Measurements from ENCODE around the gene LAMB4. TPM values are rescaled to one million over a fixed set of nuclear protein-coding genes. Genes with fewer than 3 reads are reported as not detected.

LAMB4 gene
- total and polyA plus RNA-seq, 2 of the 4 experiments (the other 2 are of a cell fraction), result 0.12 to 0.18 TPM

GRCh38 chr7:108028111-108028510 lies 102.0 kb downstream of the LAMB4 start:
- in situ Hi-C loops (cut with MboI; ENCODE audit: low sequenced_read_pairs), result no loop called here
- no TSS peak for BruUV-seq (replicated peaks)
- no peak overlapping the region for H3K4ac ChIP-seq (ENCODE audit: low read depth, low read length)
- no peak overlapping the region for H4K91ac ChIP-seq (ENCODE audit: insufficient read depth, low read depth, low read length)
- WGBS, 2 experiments (ENCODE audit: extremely low coverage in 2 of 2, insufficient read length in 1 of 2), result no CpG with 5 or more reads among the region's 2 CpGs
- POLR2A ChIA-PET (ENCODE audit: unreplicated experiment), result no interaction called here
- H3K4me3 ChIP-seq (ENCODE audit: insufficient read depth, low read depth, low read length), result no peak overlapping the region
- no peak overlapping the region for H3K56ac ChIP-seq (ENCODE audit: extremely low read depth, insufficient read depth, low read length)
- H2AFZ ChIP-seq (replicated peaks; ENCODE audit: low read length, poor library complexity), result no peak overlapping the region
- H2BK5ac ChIP-seq (ENCODE audit: low read depth, low read length, poor library complexity, severe bottlenecking), result no peak overlapping the region
- no peak for DNase-seq
- no peak overlapping the region for H4K5ac ChIP-seq (ENCODE audit: low read depth, low read length)
- H3K23ac ChIP-seq (ENCODE audit: low read depth, low read length), result no peak overlapping the region
- peak overlapping the region; percentile 70; the same call in 1 of the 2 replicates for H2BK20ac ChIP-seq (ENCODE audit: low read depth, low read length)
- peaks cover 9% of the 10 kb centered on the region for H3K4me1 ChIP-seq (ENCODE audit: control insufficient read depth, insufficient read depth, low read length)
- no peak overlapping the region for H4K8ac ChIP-seq (ENCODE audit: low read depth in 2 of 2, low read length in 2 of 2)
- H3K27ac ChIP-seq (ENCODE audit: insufficient read depth, low read length), result no peak overlapping the region
- H3K9me1 ChIP-seq (ENCODE audit: insufficient read depth, low read length), result peaks cover 2% of the 10 kb centered on the region; the same call in 1 of the 2 replicates
- H3K9ac ChIP-seq (ENCODE audit: low read depth, low read length), result no peak overlapping the region
- H3K18ac ChIP-seq (ENCODE audit: low read depth, low read length), result no peak overlapping the region
- no peak overlapping the region for H3K14ac ChIP-seq (replicated peaks; ENCODE audit: low read depth, low read length)
- H2BK120ac ChIP-seq (ENCODE audit: low read depth, low read length), result peak overlapping the region; percentile 35; the same call in 1 of the 2 replicates
- H2AK9ac ChIP-seq (replicated peaks; ENCODE audit: low read depth, low read length, poor library complexity), result no peak overlapping the region
- TF ChIP-seq CEBPB (IDR thresholded peaks at IDR 0.05; ENCODE audit: low read depth, low read length) (no peak), RAD21 (IDR thresholded peaks at IDR 0.05; ENCODE audit: low read length) (no peak), NFE2L2 (IDR thresholded peaks at IDR 0.05; ENCODE audit: low read depth, low read length) (no peak)
- no peaks in the 10 kb centered on the region for H4K20me1 ChIP-seq (ENCODE audit: insufficient read depth, low read length)
- H3K4me2 ChIP-seq (ENCODE audit: low read depth, low read length), result no peak overlapping the region
- no peaks in the 10 kb centered on the region for H3K79me1 ChIP-seq (ENCODE audit: low read depth in 1 of 2, low read length in 2 of 2)
- intact Hi-C loops (cut with micrococcal nuclease), result no loop called here
- CTCF ChIA-PET, result interaction anchor here (0.6 kb wide), 1 partner anchor 22 kb away, joined by 3 read pairs; no protein-coding TSS in a partner anchor
- H3K36me3 ChIP-seq (ENCODE audit: control insufficient read depth, insufficient read depth, low read length), result no peaks in the 10 kb centered on the region
- dilution Hi-C loops (cut with HindIII; ENCODE audit: low sequenced_read_pairs, unreplicated experiment), result no loop called here
- no peaks in the 10 kb centered on the region for H3K27me3 ChIP-seq (ENCODE audit: control insufficient read depth, insufficient read depth, low read length)
- H3K9me3 ChIP-seq (ENCODE audit: control insufficient read depth, insufficient read depth, low read length), result no peaks in the 10 kb centered on the region
- H2BK15ac ChIP-seq (ENCODE audit: low read depth, low read length), result 0 out of 3 replicates have a peak overlapping the region, but pooled peaks have one; percentile 73
- ATAC-seq (ENCODE audit: low read depth), result no peak
- H2AK5ac ChIP-seq (ENCODE audit: low read depth, low read length), result no peak overlapping the region
